HG03575 (cell line): ENCODE data around the gene EFHB.
"Not testable (repeated sequence)": the region's sequence is repeated elsewhere in the genome, so short reads cannot be mapped to it uniquely, and the experiment has no call there.

Source experiments
- ATAC-seq: cut with Tn5 transposase; IDR thresholded peaks from one replicate; pipeline ENCODE4 v1.9.1; 2021; ENCODE audit not compliant: unreplicated experiment, insufficient number of reproducible peaks, low FRiP score; ENCODE audit errors: extremely low read depth

EFHB gene, protein sequence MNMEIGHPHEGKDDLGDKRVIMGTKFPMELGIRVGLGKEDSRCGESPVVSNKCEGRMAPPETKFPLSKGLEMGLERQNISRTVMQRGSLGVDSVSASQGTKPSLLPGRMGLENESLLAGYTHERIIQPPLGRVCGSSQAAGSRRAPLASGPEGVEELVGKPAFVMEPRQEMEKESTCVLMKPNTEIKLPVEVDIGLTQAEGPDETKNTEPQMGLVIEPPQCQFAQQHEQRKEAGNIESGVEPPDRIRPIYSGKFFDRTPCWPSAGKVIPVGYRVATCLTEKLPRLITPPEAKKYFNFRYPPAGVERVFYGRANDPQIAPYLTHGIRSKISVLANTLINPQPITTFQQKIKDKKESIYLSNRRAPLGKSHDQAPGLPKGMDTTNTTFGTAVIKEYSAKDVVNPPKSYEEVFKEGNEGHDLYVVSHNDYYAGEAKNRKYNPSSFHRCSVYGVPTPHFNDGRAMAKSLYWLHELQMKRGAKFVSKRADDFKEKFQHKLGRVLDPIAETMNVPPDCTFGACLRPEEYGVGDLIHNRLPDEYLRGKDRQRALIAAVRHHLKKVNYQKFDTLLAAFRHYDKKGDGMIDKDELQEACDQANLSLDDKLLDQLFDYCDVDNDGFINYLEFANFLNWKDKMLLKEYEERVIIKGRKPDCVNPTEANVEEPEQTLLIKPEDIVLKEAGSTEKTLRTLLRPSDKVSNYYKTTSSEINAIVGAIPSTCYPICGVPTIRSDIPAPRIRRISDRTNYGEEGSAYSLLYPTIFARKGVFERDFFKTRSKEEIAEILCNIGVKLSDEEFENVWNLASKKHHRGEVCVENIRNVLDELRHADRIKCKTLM

GRCh38 chr3:19934098-19934566 is at the start of gene EFHB:
TSS of gene EFHB (minus strand) at chr3:19934217. CDS start at chr3:19934018, 199 bp downstream.
- no peak for ATAC-seq

GRCh38 chr3:19972054-19972453 is 38.0 kb upstream of the EFHB start:
- no peak for ATAC-seq

DNA sequence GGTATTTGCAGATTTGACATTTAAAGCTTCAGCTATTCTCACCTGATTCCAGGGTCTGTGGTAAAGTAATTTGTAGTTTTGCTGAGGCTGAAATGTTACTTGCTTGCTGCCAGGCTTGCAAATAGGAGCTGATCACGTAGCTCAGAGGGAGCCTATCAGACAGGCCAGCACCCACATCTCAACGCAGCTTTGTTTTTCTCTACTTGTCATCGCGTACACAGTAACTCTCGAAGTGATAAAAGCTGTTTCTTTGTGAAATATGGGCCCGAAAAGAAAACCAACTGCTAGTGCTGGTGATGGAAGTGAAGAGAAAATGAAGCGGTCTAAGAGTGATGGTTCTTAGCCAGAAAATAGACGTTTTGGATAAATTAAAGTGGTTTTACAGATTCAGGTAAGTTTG is 36.3 kb upstream of the EFHB start:
- ATAC-seq, result no peak

DNA sequence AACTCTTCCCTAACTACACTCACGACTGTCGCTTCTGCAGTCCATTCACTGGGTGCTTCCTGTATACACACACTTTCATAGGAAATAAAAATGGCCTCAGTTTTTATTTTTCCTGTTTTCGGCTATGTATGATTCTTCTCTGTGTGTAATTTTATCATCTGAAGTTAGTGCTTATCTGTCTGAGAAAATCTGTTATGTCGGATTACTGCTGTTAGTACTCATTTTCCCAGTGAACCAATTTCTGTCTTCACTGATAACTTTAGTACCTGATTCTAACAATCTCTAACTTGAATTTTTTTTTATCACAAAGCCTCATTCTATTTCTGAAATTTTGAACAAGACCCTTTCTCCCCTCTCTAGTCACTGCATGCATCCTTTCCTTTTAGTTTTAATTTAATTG is 33.8 kb upstream of the EFHB start:
- ATAC-seq, result no peak

DNA sequence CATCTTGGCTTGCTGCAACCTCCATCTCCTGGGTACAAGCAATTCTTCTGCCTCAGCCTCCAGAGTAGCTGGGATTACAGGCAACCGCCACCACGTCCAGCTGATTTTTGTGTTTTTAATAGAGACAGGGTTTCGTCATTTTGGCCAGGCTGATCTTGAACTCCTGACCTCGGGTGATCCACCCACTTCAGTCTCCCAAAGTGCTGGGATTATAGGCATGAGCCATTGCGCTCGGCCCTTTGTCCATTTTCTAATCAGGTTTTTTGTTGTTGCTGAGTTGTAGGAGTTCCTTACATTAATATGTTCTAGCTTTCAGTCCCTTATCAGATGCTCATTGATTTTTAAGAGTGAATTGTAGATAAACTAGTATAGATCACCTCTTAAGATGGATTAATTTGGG is 33.2 kb upstream of the EFHB start:
- no peak for ATAC-seq

- ATAC-seq, result no peak
Measured at GRCh38 chr3:19961960-19962359, 27.9 kb upstream of the EFHB start.

DNA sequence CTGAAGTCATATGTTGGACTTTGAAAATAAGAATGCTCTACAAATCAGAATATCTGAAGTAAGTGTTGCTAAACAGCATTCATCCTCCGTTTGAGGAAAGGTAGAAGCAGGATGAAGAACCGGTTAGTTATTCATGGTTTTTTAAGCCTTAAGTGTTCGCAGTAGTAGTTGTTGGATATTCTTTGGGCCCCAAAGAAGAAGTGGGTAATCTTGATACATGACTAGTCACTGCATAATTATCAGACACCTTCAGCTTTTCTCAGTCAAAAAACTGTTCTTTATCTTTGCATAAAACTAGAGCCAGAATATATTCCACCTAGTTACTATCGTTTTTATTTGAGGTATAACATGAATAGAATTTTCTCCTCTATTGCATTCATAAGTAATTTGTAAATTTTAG is 26.7 kb upstream of the EFHB start:
- no peak for ATAC-seq

- ATAC-seq, result no peak
Measured at GRCh38 chr3:19959505-19959904, 25.5 kb upstream of the EFHB start.

DNA sequence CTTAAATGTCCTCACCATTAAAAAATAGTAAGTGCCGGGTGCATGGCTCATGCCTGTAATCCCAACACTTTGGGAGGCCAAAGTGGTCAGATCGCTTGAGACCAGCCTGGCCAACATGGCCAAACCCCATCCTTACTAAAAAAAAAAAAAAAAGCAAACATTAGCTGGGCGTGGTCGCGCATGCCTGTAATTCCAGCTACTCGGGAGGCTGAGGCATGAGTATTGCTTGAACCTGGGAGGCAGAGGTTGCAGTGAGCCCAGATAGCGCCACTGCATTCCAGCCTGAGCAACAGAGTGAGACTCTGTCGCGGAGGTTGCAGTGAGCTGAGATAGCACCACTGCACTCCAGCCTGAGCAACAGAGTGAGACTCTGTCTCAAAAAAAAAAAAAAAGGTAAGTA is 23.3 kb upstream of the EFHB start:
- ATAC-seq, result not testable (repeated sequence)

- ATAC-seq, result no peak
Measured at GRCh38 chr3:19954676-19955075, 20.7 kb upstream of the EFHB start.

DNA sequence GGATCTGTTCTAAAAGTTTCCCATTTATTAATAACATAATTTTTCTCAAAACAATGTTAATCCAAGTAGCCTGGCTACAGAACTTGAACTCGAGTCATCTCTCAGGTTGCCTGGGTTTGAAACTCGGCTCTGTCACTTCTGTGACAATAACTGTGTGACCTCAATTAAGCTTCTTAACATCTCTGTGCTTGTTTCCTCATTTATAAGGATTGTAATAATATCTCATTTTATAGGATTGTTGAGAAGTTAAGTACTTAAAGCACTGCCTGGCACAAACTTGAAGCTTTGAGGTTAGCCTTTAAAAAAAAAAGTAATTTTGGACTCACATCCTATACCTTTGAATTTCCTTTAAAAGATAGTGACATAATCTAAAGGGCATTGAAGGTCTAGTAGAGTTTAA is 16.3 kb upstream of the EFHB start:
- no peak for ATAC-seq

- ATAC-seq, result no peak
Measured at GRCh38 chr3:19948226-19948591, 14.2 kb upstream of the EFHB start.

GRCh38 chr3:19947549-19948225 is 13.7 kb upstream of the EFHB start:
- no peak for ATAC-seq

GRCh38 chr3:19946832-19947548 is 13.0 kb upstream of the EFHB start, which contains the start of gene RAB5A:
TSS of gene RAB5A (plus strand) at chr3:19947097. CDS start at chr3:19950899, 3,802 bp downstream.
- peak; percentile 98 for ATAC-seq

- no peak for ATAC-seq
Measured at GRCh38 chr3:19945969-19946831, 12.2 kb upstream of the EFHB start.

- ATAC-seq, result no peak
Measured at GRCh38 chr3:19945534-19945933, 11.5 kb upstream of the EFHB start.

DNA sequence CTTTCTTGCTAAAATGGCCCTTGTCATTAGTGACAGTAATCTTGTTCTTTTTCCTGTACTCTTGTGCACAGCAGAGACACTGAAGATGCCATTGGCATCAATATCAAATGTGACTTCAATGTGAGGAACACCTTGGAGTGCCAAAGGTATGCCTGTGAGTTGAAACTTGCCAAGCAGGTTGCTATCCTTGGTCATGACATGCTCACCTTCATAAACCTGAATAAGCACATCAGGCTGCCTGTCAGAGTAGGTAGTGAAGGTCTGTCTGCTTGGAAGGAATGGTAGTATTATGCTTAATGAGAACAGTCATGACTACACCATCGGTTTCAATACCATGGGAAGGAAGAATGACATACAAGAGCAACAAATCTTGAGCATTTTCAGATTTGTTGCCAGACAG is 6.6 kb upstream of the EFHB start:
- ATAC-seq, result no peak

DNA sequence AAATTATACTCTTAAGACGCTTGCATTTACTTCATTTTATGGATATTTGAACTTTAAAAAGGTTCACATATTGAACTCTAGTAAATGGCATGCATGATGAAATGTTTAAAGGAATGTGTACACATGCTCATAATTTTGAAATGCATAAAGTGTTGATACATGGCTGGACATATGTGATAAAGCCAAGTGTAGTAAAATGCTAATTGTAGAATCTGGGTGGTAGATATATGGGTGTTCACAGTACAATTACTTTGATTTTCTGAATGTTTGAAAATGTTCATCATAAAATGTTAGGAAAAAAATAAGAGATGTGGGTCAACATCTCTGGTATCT is 4.2 kb upstream of the EFHB start:
- no peak for ATAC-seq
